ENCODE data around the gene MITF.
"Not testable (repeated sequence)": the region's sequence is repeated elsewhere in the genome, so short reads cannot be mapped to it uniquely, and the experiment has no call there.

MITF gene

DNA sequence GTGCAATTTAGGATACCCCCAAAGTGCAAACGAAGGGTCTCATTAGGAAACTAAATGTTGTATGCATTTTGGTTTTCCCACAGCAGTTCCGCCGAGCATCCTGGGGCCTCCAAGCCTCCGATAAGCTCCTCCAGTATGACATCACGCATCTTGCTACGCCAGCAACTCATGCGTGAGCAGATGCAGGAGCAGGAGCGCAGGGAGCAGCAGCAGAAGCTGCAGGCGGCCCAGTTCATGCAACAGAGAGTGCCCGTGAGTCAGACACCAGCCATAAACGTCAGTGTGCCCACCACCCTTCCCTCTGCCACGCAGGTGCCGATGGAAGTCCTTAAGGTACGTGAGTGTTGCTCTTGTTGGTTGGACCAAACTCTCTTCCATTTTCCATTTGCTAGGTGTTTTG lies 139.8 kb downstream of the MITF start:
- no peak for DNase-seq

DNA sequence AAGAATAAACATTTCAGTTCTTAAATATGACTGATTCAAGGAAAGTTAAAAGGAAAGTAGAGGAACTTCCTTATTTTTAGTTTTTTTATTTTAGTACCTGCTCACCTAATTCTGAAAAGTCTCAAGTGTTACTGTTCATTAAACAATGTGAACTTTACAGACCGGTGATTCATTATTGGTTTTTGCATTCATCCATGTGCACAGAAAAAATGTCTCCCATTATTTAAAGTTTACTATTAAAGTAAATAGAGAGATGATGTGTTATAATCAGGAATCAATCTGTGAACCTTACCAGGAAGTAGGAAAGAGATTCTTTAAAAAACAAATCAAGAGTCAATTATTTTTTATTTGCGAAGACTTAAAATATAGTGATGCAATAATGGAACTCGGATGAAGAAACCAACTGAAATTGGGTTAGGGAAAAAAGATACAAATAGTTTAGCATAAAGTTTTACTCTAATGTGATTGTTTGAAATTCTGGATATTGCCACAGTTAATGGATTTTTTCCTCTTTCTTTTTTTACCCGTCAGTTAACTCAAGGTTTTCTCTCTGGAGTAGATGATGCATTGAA lies 140.9 kb downstream of the MITF start:
- no peak for DNase-seq

DNA sequence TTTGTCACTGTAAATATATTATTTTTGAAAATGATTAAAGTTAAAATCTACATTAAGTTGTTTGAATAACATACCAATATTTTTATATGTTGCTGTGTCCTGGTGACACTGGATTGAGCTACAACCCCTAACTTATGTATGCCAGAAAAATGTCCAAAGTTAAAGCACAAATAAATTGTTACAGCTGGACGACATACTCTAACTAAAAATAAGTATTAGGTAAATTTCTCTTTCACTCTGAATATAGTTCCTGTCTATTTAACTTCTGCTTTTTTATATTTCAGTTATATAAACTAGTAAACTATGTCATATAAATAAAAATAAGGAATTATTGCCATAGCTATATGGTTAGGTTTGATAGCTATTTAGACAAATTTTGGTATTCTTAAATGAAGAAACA lies 141.8 kb downstream of the MITF start:
- DNase-seq, result no peak

DNA sequence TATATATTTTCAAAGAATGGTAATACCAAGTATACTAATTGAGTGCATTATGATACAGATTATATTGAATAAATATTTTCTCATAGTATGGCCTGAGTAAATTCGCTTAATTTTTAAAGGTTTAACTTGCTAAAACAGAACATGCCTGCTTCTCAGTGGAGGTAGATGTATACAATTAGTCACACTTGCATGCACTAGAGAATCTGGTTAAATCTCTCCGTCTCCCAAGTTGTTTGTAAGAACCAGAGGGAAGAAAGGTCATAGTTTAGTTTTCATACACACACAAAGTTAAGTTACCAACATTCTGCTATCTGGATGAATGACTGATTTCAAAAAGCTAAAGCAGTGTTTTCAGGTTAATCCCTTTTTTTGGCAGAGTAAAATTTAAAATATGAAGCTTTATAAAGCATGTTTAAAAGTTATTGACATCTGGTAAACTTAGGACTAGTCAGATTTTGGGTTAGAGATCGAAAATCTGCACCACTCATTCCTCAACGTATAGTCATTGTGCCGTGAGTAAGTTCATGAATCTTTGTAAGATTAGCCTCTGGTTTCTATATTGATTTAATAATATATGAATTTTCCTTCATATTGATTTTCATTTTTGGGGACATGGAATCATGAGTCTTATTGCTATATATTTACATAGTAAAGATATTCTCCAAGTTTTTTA lies 142.6 kb downstream of the MITF start:
- DNase-seq, result no peak

DNA sequence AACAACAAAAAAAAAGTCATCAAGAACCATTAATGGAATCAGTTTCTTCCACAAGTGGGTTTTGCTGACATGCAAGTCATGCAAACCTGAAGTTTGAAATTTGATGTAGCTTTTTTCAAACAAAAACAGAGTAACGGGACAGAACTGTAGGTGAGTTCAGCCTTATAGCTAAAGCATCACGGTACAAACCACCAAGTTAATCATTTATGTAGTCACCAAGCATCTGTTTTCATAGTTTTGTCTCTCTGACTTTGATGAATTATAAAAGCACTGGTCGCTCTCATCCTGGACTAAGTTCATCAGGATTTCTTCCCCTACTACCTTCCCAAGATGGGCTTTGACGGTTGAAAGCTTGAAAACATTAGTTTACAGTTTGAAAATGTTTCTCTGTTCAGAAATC lies 143.3 kb downstream of the MITF start:
- no peak for DNase-seq

DNA sequence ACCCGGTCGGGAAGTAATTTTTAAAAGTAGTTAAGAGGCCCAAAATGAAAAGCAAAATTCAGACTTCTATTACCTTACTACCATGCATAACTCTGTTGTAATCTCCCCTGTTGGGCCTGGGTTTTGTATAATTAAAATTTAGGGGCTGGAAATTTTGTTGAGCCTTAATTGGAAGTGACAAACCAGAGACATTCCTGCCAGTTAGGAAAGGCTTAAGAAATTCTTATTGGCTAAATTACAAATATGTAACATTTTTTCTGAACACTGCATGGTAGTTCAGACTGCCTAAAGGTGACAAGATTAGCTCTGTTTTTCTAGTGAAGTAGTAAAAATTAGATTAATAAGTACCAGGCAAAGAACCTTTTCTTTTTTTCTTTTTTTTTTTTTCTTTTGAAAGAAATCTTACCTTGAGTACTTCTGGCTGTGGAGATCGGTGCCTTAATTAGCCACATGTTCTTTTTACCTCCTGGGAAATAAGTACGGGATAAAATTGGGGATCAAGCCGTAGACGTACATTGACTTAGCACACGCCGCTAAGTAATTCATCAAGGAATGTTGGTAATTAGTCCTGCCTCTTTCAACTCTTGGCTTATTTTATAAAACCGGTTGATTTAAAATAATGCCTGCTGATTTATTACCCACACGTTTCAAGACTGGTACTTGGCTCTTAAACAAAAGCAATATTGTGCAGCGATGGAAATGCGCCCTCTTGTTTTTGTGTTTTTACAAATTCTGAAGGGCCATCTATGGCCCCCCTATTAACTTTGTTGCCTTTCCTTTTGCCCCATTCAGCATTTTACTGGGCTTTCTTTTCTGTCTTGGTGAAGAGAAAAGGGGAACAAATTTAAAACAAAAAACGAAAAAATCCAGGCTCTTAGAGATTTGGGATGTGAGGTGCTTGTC lies 149.0 kb downstream of the MITF start:
- no peak for DNase-seq

DNA sequence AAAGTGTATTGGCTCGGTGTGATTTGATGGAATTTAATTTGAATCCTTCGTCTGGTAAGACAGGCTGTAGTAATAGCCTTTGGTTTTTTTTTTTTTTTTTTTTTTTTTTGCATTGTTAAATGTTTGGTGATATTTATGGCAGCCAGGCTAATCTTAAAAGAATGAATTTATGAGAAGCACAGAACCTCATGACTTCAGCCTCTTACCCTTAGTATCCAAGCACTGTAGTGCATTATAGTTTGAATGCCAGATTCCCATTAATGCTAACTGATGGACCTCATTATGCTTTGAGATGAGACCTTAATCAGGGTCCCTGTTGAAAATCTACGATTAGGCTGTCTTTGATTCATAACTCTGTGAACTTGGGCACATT lies 149.7 kb downstream of the MITF start:
- DNase-seq, result no peak

DNA sequence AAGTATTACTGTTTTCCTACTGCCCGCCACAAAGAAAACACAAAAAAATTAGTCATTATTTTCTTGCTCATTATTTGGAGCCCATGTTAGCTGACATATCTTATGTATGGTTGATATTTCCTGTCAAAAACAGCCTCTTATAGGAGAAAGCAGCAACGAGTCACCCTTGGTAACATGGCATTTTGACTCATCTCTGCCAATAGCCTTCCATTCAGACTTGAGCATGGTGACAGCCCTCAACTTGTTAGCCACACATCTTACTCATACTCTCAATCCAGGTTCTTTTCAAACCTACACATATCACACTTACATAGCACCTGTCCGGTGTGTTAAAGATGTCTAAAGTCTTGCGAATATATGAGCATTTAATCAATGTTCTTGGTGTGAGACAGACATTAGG lies 150.8 kb downstream of the MITF start:
- no peak for DNase-seq

DNA sequence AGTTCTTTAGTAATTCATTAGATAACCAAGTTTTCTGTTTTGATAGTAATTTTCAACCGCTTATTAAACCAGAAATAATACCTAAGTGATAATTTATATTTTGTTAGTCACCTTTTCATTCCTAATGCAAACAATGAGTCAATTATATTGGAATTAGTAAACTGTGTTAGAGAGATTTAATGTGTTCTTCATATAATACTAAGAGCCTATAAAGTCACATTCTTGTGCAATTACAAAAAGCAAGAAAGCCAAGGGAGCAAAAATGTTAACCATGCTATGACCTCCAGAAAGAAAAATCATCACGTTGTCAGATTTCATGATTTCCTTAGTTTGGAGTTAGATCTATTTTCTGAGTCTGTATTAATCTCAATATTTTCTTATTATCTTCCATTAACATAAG lies 151.4 kb downstream of the MITF start:
- DNase-seq, result no peak

DNA sequence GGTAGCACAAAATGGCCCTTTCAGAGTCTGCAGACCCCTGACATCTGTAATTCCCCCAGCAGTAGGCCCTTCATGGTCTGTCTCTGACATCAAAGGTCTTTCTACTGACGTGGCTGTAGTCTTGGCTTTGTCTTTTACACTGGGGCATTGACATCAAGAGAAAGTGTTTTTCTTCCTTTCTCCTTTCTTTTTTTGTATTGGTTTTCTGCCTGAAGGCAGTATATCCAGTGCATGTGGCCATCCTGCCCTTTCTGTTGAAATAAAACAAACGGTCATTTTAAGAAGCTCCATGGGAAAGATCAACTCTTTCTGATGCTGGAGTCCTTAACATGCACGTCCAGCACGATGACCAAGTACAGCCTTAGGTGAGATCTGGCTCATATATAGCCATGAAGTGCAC lies 153.4 kb downstream of the MITF start:
- no peak for DNase-seq

DNA sequence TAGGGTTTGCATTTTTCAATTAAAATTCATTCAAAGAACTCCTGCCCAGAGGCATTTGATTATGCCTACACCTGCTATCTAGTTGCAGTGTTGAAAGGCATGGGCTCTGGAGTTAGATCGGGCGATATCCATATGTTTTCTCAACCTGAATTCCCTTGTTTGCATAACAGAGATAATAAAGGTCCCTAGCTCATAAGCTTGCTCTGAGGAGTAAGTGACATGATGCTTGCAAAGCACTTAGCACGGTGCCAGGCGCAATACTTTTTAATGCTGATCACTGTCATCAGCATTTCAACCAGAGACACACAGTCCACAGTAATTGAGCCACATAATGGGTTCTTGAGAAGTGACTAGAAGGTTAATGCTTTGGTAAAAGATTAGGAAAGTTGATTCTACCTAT lies 154.0 kb downstream of the MITF start:
- no peak for DNase-seq

DNA sequence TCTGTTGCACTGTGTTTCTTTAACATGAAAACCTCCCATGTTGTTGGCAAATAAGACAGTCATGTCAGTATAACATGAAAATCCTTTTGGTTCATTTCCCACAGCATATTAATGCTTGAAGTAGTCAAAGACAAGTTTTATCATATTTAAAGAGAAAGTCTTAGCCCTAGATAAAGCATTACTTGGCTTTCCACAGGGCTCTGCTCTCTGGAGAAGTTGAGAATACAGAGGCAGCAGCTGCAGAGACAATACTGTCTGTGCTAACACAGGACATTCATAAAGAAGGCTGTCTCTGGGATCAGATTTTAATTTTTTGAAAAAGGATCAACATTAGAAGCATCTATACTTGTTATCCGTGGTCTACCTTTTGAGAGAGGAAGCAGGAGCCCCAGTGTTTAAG lies 156.8 kb downstream of the MITF start:
- no peak for DNase-seq

DNA sequence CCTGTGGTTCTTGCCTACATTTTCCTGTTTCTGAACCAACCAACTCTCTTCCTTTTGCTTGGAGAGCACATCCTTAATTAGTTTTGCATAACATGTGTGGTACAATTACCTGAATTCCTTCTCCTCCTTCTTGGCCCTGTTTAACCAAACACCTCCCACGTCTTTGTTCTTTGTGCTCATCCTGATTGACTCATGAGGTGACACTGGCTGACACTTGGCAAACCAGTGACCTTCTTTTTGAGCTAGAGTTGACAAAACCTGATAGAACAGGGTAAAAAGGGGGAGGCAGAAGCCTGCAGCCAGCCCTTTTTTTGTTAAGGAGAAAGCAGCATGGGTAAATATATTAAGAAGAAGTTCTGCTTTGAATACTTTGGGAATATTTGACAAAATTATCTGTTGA lies 161.1 kb downstream of the MITF start:
- DNase-seq, result no peak

DNA sequence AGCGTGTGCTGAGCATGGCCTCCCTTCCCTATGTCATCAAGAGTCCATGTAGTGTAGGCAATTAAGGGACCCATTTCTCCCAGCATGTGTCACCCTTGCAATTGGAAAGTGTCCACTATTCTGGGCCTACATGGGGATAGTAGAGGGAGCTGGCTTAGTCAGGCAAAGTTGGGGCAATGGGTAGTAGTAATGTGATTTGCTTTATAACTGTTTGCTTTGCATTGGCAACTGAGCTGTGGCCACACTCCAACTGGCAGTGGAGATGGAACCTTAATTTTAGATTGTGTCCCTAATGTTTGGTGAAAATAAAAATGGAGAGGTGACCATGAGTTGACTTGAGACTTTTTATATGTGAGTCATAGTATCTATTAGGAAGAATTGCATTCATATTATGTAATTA lies 162.5 kb downstream of the MITF start:
- DNase-seq, result no peak

DNA sequence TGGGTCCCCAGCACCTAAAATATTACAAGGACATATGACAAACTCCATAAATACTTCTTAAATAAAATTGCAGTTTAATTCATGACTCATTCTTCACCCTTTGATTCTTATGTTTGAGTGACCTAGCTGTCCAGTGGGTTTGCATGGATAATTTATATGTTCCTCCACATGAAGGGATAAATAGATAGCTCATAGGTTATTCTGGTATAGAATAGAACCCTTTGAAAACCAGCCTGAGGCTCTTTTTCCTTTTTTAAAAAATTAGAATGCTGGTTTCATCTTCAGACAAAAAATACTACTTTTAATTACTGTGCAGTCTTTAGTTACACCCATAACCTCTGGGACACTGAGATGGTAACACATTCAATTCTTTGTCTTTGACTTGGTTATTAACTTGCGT lies 163.1 kb downstream of the MITF start:
- DNase-seq, result no peak

DNA sequence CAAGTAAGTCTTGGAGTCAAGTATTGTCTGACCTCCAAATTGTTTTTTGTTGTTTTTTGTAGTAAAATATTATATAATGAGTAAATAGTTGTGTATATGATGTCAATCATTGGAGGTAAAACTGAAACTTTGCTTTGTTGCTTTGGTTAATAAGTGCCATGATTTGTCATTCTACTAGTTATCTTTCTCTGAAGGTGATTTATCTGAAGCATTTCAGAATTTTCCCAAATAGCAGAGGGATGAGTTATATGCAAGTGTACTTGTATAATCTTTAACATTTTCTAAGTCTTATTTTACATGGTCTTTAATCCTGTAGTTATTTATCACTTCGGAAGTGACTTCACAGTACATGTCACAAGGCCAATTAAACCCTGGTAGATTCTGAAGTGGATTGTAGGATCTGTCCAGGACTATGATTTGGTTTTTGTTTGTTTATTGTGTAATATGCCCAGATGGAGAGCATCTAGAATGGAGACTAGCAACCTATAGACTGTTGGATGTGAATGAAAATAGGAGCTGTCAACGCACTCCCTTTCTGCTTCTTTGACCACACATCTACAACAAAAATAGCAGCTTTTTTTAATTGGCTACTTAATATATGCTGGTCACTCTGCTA lies 167.2 kb downstream of the MITF start:
- DNase-seq, result no peak

DNA sequence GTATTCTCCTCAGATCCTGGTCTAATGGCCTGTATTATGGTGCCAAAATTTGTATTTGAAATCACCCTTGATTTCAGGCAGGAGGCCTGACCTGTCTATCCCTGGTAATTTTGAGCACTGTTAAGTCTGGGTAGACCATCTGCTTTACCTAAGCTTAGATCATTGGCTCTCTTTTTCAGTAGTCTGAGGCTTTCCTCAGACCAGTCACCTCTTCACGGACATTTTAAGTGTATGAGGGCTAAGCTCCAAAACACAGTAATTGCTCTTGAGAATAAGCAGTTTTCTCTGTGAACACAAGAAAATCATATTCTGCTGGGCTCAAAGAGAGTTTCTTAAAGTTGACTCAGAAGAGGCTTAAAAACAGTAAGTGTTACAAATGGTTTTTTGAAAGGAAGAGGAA lies 168.3 kb downstream of the MITF start:
- DNase-seq, result no peak

DNA sequence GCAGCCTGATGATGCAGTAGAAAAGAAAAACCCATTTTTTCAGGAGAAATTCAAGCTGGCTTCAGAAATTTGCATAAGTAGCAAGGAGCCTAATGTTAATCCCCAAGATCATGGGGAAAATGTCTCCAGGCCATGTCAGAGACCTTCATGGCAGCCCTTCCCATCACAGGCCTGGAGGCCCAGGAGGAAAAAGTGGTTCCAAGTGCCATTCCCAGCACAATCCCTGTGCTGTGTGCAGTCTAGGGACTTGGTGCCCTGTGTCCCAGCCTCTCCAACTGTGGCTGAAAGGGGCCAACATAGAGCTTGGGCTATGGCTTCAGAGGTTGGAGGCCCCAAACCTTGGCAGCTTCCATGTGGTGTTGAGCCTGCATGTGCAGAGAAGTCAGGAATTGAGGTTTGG lies 170.6 kb downstream of the MITF start:
- DNase-seq, result not testable (repeated sequence)

DNA sequence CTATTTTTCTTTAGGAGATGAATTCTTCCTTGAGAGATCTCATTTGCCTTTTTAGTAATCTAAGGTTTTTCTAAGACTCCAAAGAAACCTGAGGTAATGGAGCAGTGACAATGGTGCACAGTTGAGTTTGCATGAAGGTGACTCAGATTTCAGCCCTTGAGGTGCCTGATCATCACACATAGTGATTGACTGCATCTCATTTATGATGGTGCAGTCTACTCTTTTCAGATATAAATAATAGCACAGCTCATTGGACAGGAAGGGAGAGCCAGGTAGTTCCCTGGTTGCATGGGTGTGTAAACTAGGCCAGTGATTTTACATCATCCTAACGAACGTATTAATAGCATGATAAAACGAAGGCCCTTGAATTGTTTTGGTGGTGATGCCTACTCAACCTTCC lies 174.2 kb downstream of the MITF start:
- DNase-seq, result no peak

DNA sequence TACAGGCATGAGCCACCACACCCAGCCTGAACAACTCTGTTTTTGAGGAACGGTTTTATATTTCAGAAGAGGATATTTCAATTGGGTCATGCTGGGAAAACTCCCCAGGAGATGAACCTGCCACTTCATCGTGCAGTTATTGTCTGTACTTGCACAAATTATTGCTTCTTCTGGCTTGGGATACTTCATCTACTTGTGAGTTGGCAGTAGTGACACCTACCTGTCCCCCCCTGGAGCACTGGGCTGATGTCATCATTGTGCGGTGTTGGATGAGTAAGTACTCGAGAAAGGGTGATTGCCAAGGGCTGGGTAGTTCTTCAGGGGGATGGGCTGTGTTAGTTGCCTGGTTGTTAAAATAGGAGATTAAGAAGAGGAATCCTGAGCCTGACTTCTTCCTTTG lies 175.1 kb downstream of the MITF start:
- DNase-seq, result no peak

DNA sequence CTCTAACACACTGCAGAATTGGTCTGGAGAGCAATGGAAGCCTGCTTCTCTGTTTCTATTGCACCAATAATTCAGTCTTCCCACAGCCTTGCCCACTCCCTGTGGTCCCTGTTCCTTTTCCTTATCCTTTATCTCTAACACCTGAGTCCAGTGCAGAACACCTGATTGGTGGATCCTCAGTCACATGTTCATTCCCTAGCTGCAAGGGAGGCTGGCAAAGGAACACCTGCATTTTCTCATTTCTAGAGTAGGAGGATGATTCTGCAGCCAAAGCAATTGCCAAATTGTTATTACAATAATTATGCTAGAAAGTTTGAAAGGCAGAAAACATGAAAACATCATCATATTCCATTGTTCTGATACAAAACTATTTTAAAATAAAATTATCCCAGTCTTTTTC lies 176.5 kb downstream of the MITF start:
- no peak for DNase-seq

DNA sequence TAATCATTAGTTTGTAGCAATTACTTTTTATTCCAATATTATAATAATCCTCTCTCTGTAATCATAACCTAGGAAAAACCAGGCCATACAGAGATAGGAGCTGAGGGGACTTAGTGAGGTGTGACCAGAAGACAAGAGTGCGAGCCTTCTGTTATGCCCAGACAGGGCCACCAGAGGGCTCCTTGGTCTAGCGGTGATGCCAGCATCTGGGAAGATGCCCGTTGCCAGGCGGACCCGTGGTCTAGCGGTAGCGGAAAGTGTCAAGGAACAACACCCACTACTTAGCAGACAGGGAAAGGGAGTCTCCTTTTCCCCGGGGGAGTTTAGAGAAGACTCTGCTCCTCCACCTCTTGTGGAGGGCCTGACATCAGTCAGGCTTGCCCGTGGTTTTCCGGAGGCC lies 180.7 kb downstream of the MITF start:
- not testable (repeated sequence) for DNase-seq

DNA sequence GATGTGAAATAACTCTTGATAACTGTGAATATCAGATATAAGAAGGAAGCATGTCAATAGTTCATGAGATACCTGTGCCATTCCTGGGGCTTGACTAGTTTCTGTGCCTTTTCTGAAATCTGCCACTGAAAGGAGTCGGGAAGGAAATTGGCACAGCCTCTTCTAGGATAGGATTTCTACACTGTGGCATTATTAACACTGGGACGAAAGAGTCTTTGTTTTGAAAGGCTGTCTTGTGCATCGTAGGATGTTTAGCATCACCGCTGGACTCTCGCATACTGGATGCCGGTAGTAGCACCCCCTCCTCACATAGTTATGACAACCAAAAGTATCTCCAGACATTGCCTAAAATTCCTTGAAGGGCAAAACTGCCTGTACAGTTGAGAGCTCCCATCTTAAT lies 182.4 kb downstream of the MITF start:
- no peak for DNase-seq

DNA sequence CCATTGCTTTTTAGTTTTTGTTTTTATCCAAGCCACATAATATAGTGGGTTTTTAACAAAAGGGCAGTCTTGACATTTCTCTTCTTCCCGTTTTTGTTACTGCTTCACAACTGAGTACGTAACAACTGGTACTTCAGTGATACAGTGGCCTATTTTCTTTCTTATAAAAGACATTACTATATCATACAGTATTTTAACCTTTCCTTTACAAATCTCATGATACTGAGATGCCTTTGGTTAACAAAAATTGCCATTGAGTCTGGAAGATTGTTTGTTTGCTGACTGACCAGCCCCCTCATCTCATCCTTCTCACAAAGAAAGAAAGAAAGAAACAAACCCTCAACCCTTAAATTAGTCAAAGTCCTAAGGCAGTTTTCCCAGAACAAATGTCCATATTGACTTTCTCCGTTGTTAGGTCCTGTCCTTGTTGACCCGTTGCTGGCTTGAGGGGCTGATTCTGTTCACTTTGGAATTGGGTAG lies 183.3 kb downstream of the MITF start:
- DNase-seq, result no peak

All from NCI-H2227 treated with DMSO at 0.1 percent for 48 hours (cell line).